ENCODE results near the gene MACC1.

- no peak for TF ChIP-seq CTCF (conservative IDR thresholded peaks at IDR 0.05; ENCODE audit: low read depth, low read length)
- no peak for TF ChIP-seq EZH2phosphoT487 (IDR thresholded peaks at IDR 0.05; ENCODE audit: borderline replicate concordance, low read length)
Measured at GRCh38 chr7:20260223-20260622, 43.0 kb upstream of the MACC1 start.

All from PC-3 (cell line).